AG08396 (cell line): Measurements from ENCODE around the gene C11orf87.

Experiments
- DNase-seq: peaks from one replicate; pipeline ENCODE4 v3.0.0; 2012; ENCODE audit warnings: low spot score, mixed read lengths

C11orf87 gene

DNA sequence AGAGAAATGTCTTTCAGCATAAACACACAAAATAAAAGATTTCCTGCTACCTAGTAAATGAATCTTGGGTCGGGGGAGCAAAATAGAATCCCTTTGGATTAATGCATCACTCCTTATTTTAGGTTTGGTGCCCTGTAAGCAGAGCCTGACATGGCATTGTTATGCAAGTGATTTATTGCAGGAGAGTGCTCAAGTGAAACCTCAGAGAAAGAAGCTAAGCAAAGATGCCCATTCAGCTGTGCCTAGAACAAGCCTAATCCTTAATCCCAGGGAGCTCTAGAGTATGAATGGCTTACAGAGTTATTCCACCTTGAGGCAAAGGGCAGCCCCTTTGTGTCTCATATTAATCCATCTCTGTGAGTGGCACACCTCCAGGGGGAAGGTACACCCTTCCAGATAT lies 21.1 kb downstream of the C11orf87 start:
- DNase-seq: no peak

DNA sequence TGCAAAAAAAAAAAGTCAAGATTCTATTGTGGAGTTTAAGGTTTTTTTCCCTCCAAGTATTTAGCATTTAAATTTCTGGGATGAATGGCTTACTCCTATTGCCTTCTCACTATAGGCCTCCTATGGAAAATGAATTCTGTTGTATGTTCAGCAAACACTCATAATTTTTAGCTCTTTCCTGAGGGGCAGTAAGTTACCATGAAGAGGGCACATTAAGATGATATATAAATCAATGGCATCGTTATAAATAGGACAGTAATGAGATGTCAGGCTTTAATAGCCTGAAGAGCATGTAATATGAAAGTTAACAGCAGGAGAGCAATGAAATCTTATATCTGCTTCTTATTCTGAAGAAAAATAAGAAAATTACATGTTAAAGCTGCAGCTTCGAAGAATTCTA lies 32.9 kb downstream of the C11orf87 start:
- no peak for DNase-seq
